ENCODE measurements around the gene ARL6IP1.
"Not testable (repeated sequence)": the region's sequence is repeated elsewhere in the genome, so short reads cannot be mapped to it uniquely, and the experiment has no call there.

ARL6IP1 gene

GRCh38 chr16:18788828-18789514 is 12.4 kb downstream of the ARL6IP1 start:
- no peak for DNase-seq (ENCODE audit: low spot score in 2 of 2)
- Mint-ChIP-seq H3K4me3 (peak overlapping the region; percentile 97), H3K4me1 (peaks cover 42% of the 10 kb centered on the region), H3K27me3 (no peaks in the 10 kb centered on the region), H3K27ac (peak overlapping the region; percentile 95), H3K9me3 (no peaks in the 10 kb centered on the region), H3K36me3 (peaks cover 43% of the 10 kb centered on the region)
- ATAC-seq (ENCODE audit: low read depth): no peak

GRCh38 chr16:18784917-18785623 is 16.3 kb downstream of the ARL6IP1 start:
- no peak for ATAC-seq (ENCODE audit: low read depth)
- Mint-ChIP-seq H3K27me3 (no peaks in the 10 kb centered on the region), H3K36me3 (peaks cover 44% of the 10 kb centered on the region), H3K9me3 (no peaks in the 10 kb centered on the region), H3K27ac (peak overlapping the region; percentile 45), H3K4me3 (no peak overlapping the region), H3K4me1 (peaks cover 39% of the 10 kb centered on the region)
- no peak for DNase-seq (ENCODE audit: low spot score in 2 of 2)

- no peak overlapping the region for H3K27ac Mint-ChIP-seq
- H3K36me3 Mint-ChIP-seq: peaks cover 35% of the 10 kb centered on the region
- H3K27me3 Mint-ChIP-seq: no peaks in the 10 kb centered on the region
- no peaks in the 10 kb centered on the region for H3K9me3 Mint-ChIP-seq
- H3K4me1 Mint-ChIP-seq: peaks cover 30% of the 10 kb centered on the region
- H3K4me3 Mint-ChIP-seq: no peak overlapping the region
- ATAC-seq (ENCODE audit: low read depth) (no peak), DNase-seq (ENCODE audit: low spot score in 2 of 2) (no peak)
These were observed 17.7 kb downstream of the ARL6IP1 start for GRCh38 chr16:18783430-18784341.

GRCh38 chr16:18782697-18783429 is 18.5 kb downstream of the ARL6IP1 start:
- DNase-seq (ENCODE audit: low spot score in 2 of 2): no peak
- ATAC-seq (ENCODE audit: low read depth): no peak
- peaks cover 22% of the 10 kb centered on the region for H3K4me1 Mint-ChIP-seq
- H3K27ac Mint-ChIP-seq: no peak overlapping the region
- H3K9me3 Mint-ChIP-seq: no peaks in the 10 kb centered on the region
- H3K36me3 Mint-ChIP-seq: peaks cover 31% of the 10 kb centered on the region
- no peaks in the 10 kb centered on the region for H3K27me3 Mint-ChIP-seq
- no peak overlapping the region for H3K4me3 Mint-ChIP-seq

- Mint-ChIP-seq H3K4me1 (peaks cover 12% of the 10 kb centered on the region), H3K36me3 (peaks cover 22% of the 10 kb centered on the region)
- not testable (repeated sequence) for DNase-seq (ENCODE audit: low spot score in 2 of 2); H3K4me3 Mint-ChIP-seq; H3K27ac Mint-ChIP-seq; ATAC-seq (ENCODE audit: low read depth); H3K9me3 Mint-ChIP-seq; H3K27me3 Mint-ChIP-seq
These were observed 20.1 kb downstream of the ARL6IP1 start for GRCh38 chr16:18781232-18781631.

GRCh38 chr16:18780460-18781026 is 20.8 kb downstream of the ARL6IP1 start:
- H3K27ac Mint-ChIP-seq; H3K9me3 Mint-ChIP-seq; H3K27me3 Mint-ChIP-seq; H3K4me1 Mint-ChIP-seq; DNase-seq (ENCODE audit: low spot score in 2 of 2); H3K4me3 Mint-ChIP-seq; ATAC-seq (ENCODE audit: low read depth): not testable (repeated sequence)
- peaks cover 18% of the 10 kb centered on the region for H3K36me3 Mint-ChIP-seq

- H3K27ac Mint-ChIP-seq, H3K4me1 Mint-ChIP-seq, H3K9me3 Mint-ChIP-seq: not testable (repeated sequence)
These were observed 23.7 kb downstream of the ARL6IP1 start for GRCh38 chr16:18777664-18778063.

GRCh38 chr16:18776334-18776733 is 25.0 kb downstream of the ARL6IP1 start:
- not testable (repeated sequence) for H3K9me3 Mint-ChIP-seq; H3K4me1 Mint-ChIP-seq; H3K27me3 Mint-ChIP-seq; ATAC-seq (ENCODE audit: low read depth); H3K36me3 Mint-ChIP-seq; DNase-seq (ENCODE audit: low spot score in 2 of 2); H3K27ac Mint-ChIP-seq; H3K4me3 Mint-ChIP-seq

More at GRCh38 chr16:18777664-18778063, 23.7 kb downstream of the ARL6IP1 start:
- not testable (repeated sequence) for ATAC-seq (ENCODE audit: low read depth); H3K27me3 Mint-ChIP-seq; DNase-seq (ENCODE audit: low spot score in 2 of 2); H3K4me3 Mint-ChIP-seq; H3K36me3 Mint-ChIP-seq

GRCh38 chr16:18774651-18775050 is 26.7 kb downstream of the ARL6IP1 start:
- H3K27me3 Mint-ChIP-seq; H3K9me3 Mint-ChIP-seq; ATAC-seq (ENCODE audit: low read depth); DNase-seq (ENCODE audit: low spot score in 2 of 2); H3K36me3 Mint-ChIP-seq; H3K4me3 Mint-ChIP-seq; H3K4me1 Mint-ChIP-seq; H3K27ac Mint-ChIP-seq: not testable (repeated sequence)

- not testable (repeated sequence) for H3K27me3 Mint-ChIP-seq; H3K9me3 Mint-ChIP-seq; H3K4me1 Mint-ChIP-seq; H3K36me3 Mint-ChIP-seq; DNase-seq (ENCODE audit: low spot score in 2 of 2); H3K4me3 Mint-ChIP-seq; H3K27ac Mint-ChIP-seq; ATAC-seq (ENCODE audit: low read depth)
These were observed 29.2 kb downstream of the ARL6IP1 start for GRCh38 chr16:18772171-18772570.

- not testable (repeated sequence) for H3K27ac Mint-ChIP-seq; H3K9me3 Mint-ChIP-seq; H3K36me3 Mint-ChIP-seq; ATAC-seq (ENCODE audit: low read depth); DNase-seq (ENCODE audit: low spot score in 2 of 2); H3K4me1 Mint-ChIP-seq; H3K4me3 Mint-ChIP-seq; H3K27me3 Mint-ChIP-seq
These were observed 30.9 kb downstream of the ARL6IP1 start for GRCh38 chr16:18770336-18770962.

GRCh38 chr16:18767217-18767616 is 34.1 kb downstream of the ARL6IP1 start:
- H3K36me3 Mint-ChIP-seq; H3K27ac Mint-ChIP-seq; H3K4me1 Mint-ChIP-seq; H3K4me3 Mint-ChIP-seq; ATAC-seq (ENCODE audit: low read depth); H3K9me3 Mint-ChIP-seq; H3K27me3 Mint-ChIP-seq; DNase-seq (ENCODE audit: low spot score in 2 of 2): not testable (repeated sequence)

GRCh38 chr16:18762713-18763112 is 38.6 kb downstream of the ARL6IP1 start:
- not testable (repeated sequence) for H3K4me1 Mint-ChIP-seq; H3K9me3 Mint-ChIP-seq; H3K36me3 Mint-ChIP-seq; H3K27me3 Mint-ChIP-seq; H3K27ac Mint-ChIP-seq; H3K4me3 Mint-ChIP-seq; DNase-seq (ENCODE audit: low spot score in 2 of 2); ATAC-seq (ENCODE audit: low read depth)
